Effector memory CD4-positive, alpha-beta T cell (primary cell): ENCODE results near the gene TEX29.

ENCODE experiments used
- DNase-seq, 3 donors: peaks; one replicate each; pipeline ENCODE4 v3.0.0-alpha.2; 2020
- H3K27ac ChIP-seq: 2 replicates; pipeline ENCODE4 v1.7.0; 2013; ENCODE audit warnings: mild to moderate bottlenecking, low read length, moderate library complexity; ENCODE audit not compliant: insufficient read depth, poor library complexity, severe bottlenecking
- H3K27me3 ChIP-seq: replicated peaks from 2 replicates; pipeline ENCODE4 v1.7.0; 2013; ENCODE audit warnings: mild to moderate bottlenecking, low read length; ENCODE audit not compliant: insufficient read depth, control insufficient read depth, poor library complexity, severe bottlenecking
- H3K36me3 ChIP-seq: 2 replicates; pipeline ENCODE4 v1.7.0; 2013; ENCODE audit warnings: mild to moderate bottlenecking, low read length, moderate library complexity; ENCODE audit not compliant: control insufficient read depth, insufficient read depth
- H3K4me1 ChIP-seq: 2 replicates; pipeline ENCODE4 v1.7.0; 2013; ENCODE audit warnings: low read length, mild to moderate bottlenecking; ENCODE audit not compliant: control insufficient read depth, insufficient read depth, poor library complexity, severe bottlenecking
- H3K4me3 ChIP-seq: 2 replicates; pipeline ENCODE4 v1.7.0; 2013; ENCODE audit warnings: low read length, low read depth, mild to moderate bottlenecking; ENCODE audit not compliant: insufficient read depth, poor library complexity, severe bottlenecking
- H3K9me3 ChIP-seq: 2 replicates; pipeline ENCODE4 v1.7.0; 2013; ENCODE audit warnings: mild to moderate bottlenecking, low read length, moderate library complexity; ENCODE audit not compliant: control insufficient read depth

TEX29 gene

GRCh38 chr13:111288276-111288675, 32.2 kb upstream of the TEX29 start:
- no peak overlapping the region for H3K4me3 ChIP-seq
- no peaks in the 10 kb centered on the region for H3K27me3 ChIP-seq
- H3K27ac ChIP-seq = no peak overlapping the region
- DNase-seq = no peak
- H3K9me3 ChIP-seq = no peaks in the 10 kb centered on the region
- no peaks in the 10 kb centered on the region for H3K4me1 ChIP-seq
- peaks cover 62% of the 10 kb centered on the region for H3K36me3 ChIP-seq

- H3K9me3 ChIP-seq = no peaks in the 10 kb centered on the region
- no peak overlapping the region for H3K4me3 ChIP-seq
- H3K27me3 ChIP-seq = no peaks in the 10 kb centered on the region
- H3K27ac ChIP-seq = no peak overlapping the region
- H3K4me1 ChIP-seq = no peaks in the 10 kb centered on the region
- no peak for DNase-seq
- peaks cover 58% of the 10 kb centered on the region for H3K36me3 ChIP-seq
These were observed 31.2 kb upstream of the TEX29 start for GRCh38 chr13:111289251-111289650.

DNA sequence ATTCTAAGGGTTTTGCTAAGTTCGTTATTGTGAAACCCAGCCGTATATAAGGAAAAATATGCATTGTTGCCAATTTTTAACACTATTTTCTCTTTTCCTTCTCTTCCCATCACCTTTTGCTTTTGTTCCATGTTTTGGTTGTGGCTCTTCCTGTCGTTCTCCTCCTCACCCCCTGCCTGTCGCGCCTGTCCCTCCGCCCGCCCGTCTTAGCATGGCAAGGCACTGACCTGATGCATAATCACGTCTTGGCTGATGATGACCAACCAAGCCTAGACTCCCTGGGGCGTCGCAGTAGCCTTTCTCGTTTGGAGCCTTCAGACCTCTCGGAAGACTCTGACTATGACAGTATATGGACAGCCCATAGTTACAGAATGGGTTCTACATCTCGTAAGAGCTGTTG, 28.5 kb upstream of the TEX29 start:
- H3K27me3 ChIP-seq = no peaks in the 10 kb centered on the region
- no peaks in the 10 kb centered on the region for H3K9me3 ChIP-seq
- no peak overlapping the region for H3K4me3 ChIP-seq
- no peak overlapping the region for H3K27ac ChIP-seq
- H3K36me3 ChIP-seq = peaks cover 41% of the 10 kb centered on the region
- DNase-seq = no peak
- peaks cover 10% of the 10 kb centered on the region for H3K4me1 ChIP-seq

DNA sequence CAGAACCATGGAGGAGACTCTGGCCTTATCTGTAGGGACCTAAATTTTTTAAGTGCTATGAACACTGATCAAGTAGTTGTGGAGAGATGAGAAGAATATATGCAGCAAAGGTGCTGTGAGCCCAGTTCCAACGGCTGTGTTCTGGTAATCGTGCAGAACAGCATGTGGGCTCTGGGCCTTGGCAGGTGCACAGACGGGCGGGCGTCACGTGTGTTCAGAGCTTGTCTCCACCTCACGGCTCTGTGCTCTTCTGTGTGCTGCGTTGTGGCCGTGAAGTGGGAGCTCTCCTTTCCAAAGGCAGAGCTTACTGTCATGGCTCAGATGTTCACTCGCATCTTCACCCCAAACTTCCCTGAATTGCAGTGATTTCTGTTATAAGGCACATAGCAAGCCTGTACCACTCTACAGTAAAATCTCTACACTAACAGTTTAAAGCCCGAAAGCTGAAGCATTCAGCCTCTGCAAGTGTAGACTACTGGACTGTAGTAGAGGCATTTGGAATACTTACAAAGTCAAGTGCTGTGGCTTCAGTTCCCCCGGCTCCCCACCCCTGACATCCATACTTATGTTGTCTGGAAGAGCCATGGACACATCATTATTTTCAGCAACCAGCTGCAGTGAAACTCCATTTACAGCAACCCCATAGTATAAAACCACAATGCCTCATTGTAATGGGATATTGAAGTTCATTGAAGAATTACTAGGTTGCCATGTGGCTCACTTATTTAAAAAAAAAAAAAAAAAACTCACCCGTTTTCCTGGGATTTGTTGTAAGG, 27.5 kb upstream of the TEX29 start:
- H3K36me3 ChIP-seq = peaks cover 37% of the 10 kb centered on the region

GRCh38 chr13:111295886-111296285, 24.6 kb upstream of the TEX29 start:
- Histone ChIP-seq H3K4me3 (no peak overlapping the region), H3K36me3 (peaks cover 39% of the 10 kb centered on the region), H3K27ac (no peak overlapping the region), H3K9me3 (no peaks in the 10 kb centered on the region), H3K27me3 (no peaks in the 10 kb centered on the region), H3K4me1 (peaks cover 10% of the 10 kb centered on the region)
- no peak for DNase-seq

More for the DNA sequence above, 27.5 kb upstream of the TEX29 start:
- H3K4me1 ChIP-seq = peaks cover 10% of the 10 kb centered on the region
- no peak overlapping the region for H3K27ac ChIP-seq
- no peak for DNase-seq
- H3K27me3 ChIP-seq = no peaks in the 10 kb centered on the region
- no peaks in the 10 kb centered on the region for H3K9me3 ChIP-seq
- H3K4me3 ChIP-seq = no peak overlapping the region

DNA sequence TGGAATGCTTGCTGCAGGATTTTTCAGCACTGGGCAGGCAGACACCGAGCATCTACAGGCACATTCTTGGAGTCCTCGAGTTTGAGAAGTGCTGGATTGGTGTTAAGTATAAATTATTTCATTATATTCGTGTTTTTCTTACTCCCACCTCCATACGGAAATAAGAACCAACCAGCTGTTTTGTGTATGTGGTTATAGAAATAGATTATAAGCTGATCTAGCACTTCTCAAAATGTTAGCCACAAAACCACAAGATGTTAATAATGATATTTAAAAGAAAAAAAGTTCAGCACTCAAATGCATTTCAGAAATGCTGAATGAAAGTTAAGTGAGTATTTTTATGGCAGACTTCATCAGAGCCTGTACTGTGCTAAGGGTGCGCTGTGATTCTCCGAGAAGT, 24.0 kb upstream of the TEX29 start:
- DNase-seq = no peak
- Histone ChIP-seq H3K27ac (no peak overlapping the region), H3K4me1 (peaks cover 10% of the 10 kb centered on the region), H3K4me3 (no peak overlapping the region), H3K36me3 (peaks cover 39% of the 10 kb centered on the region), H3K9me3 (no peaks in the 10 kb centered on the region), H3K27me3 (no peaks in the 10 kb centered on the region)

- Histone ChIP-seq H3K4me1 (peaks cover 10% of the 10 kb centered on the region), H3K36me3 (peaks cover 44% of the 10 kb centered on the region), H3K4me3 (no peak overlapping the region), H3K27ac (no peak overlapping the region), H3K9me3 (no peaks in the 10 kb centered on the region), H3K27me3 (no peaks in the 10 kb centered on the region)
- no peak for DNase-seq
These were observed 22.0 kb upstream of the TEX29 start for GRCh38 chr13:111298214-111298975.

GRCh38 chr13:111302045-111302726, 18.3 kb upstream of the TEX29 start:
- Histone ChIP-seq H3K36me3 (peaks cover 70% of the 10 kb centered on the region), H3K9me3 (no peaks in the 10 kb centered on the region), H3K27me3 (no peaks in the 10 kb centered on the region), H3K27ac (no peak overlapping the region), H3K4me3 (no peak overlapping the region), H3K4me1 (no peaks in the 10 kb centered on the region)
- DNase-seq = no peak

DNA sequence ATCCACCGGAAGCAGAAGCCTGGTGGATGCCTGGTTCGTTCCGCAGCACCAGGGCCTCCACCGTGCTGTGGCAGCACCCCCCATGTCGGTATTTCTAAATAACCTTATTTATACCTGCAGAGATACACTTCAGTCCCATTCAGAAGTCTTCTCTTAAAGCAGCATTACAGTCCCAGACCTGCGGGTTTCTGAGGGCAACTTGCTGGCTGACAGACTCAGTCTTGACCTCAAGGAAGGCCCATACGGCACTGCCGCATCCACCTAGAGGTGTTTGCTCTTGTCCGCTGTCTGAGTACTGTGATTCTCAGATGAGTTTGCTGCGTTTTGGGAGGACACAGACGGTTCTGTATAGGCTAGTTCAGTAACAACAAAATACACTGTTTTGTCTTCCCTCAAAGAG, 16.9 kb upstream of the TEX29 start:
- H3K27ac ChIP-seq = no peak overlapping the region
- H3K9me3 ChIP-seq = no peaks in the 10 kb centered on the region
- H3K4me3 ChIP-seq = no peak overlapping the region
- no peaks in the 10 kb centered on the region for H3K27me3 ChIP-seq
- no peak for DNase-seq
- peaks cover 62% of the 10 kb centered on the region for H3K36me3 ChIP-seq
- H3K4me1 ChIP-seq = no peaks in the 10 kb centered on the region
